Calu3 (cell line): ENCODE results near the gene AGO3. TPM values are rescaled to one million over a fixed set of nuclear protein-coding genes. Genes with fewer than 3 reads are reported as not detected.

Experiments
- BruUV-seq: library from RNA; stranded (reverse); fragments of 400-500 nt; replicated peaks from 2 replicates; lab custom pipeline; 2021; lab: Mats Ljungman, UMichigan
- CTCF ChIA-PET: fragments of 300-600 bp; sonication (Branson Sonifier 250); formaldehyde crosslinking; loops from one replicate; lab custom pipeline; 2022; ENCODE audit warnings: antibody characterized with exemption; lab: Charles Lee
- DNase-seq: peaks from one replicate; pipeline ENCODE4 v3.0.0; 2022
- H3K27ac Mint-ChIP-seq: one replicate; pipeline ENCODE4 v1.8.0; 2022; ENCODE audit warnings: mixed read lengths; ENCODE audit not compliant: unreplicated experiment
- H3K27me3 Mint-ChIP-seq: one replicate; pipeline ENCODE4 v1.8.0; 2022; ENCODE audit warnings: mixed read lengths; ENCODE audit not compliant: unreplicated experiment
- H3K36me3 Mint-ChIP-seq: one replicate; pipeline ENCODE4 v1.8.0; 2022; ENCODE audit warnings: mild to moderate bottlenecking, moderate library complexity, mixed read lengths; ENCODE audit not compliant: insufficient read depth, unreplicated experiment
- H3K4me1 Mint-ChIP-seq: one replicate; pipeline ENCODE4 v1.8.0; 2022; ENCODE audit warnings: mild to moderate bottlenecking, low read depth, mixed read lengths; ENCODE audit not compliant: unreplicated experiment
- H3K4me3 Mint-ChIP-seq: one replicate; pipeline ENCODE4 v1.8.0; 2022; ENCODE audit warnings: mild to moderate bottlenecking, low read depth, moderate library complexity, mixed read lengths; ENCODE audit not compliant: unreplicated experiment
- H3K9me3 Mint-ChIP-seq: one replicate; pipeline ENCODE4 v1.8.0; 2022; ENCODE audit warnings: low read depth, mixed read lengths; ENCODE audit not compliant: unreplicated experiment
- CTCF ChIP-seq: fragments of 200-600 bp; IDR thresholded peaks from one replicate; pipeline ENCODE4 v1.8.0; 2022; ENCODE audit warnings: antibody characterized with exemption; ENCODE audit not compliant: unreplicated experiment
- intact Hi-C: fragments of 100-400 bp; cut with micrococcal nuclease; formaldehyde crosslinking; loops from one replicate; pipeline ENCODE4 v1.10.0; 2022; ENCODE audit not compliant: unreplicated experiment
- total RNA-seq: library from RNA; stranded (reverse); gene quantifications from 2 replicates; pipeline ENCODE4 v1.2.3, GENCODE V29; 2022

AGO3 gene
- total RNA-seq, 1 experiment from 2014 or later = 28.5 TPM

DNA sequence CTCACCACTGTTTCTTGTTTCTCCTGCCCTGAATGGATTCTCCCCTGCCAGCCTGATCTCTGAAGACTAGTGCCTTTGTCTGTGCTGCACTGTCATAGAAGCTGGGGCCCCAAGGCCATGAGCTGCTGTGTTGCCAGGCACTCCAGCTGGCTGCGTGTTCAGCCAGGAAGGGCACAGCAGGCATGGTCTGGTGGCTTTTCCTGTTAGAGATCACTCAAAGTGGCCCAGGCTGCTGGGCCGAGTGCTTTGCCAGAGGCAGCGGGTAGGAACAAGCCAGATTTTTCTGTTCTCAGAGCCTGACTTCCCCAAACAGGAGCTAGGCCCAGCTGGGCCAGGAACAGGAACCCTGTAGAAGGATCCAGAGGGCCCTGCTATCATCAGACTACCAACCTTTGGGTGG lies 163.0 kb downstream of the AGO3 start:
- Mint-ChIP-seq H3K27me3 (no peaks in the 10 kb centered on the region), H3K27ac (no peak overlapping the region), H3K9me3 (no peaks in the 10 kb centered on the region), H3K36me3 (peaks cover 28% of the 10 kb centered on the region), H3K4me1 (peaks cover 9% of the 10 kb centered on the region), H3K4me3 (no peak overlapping the region)
- BruUV-seq = no TSS peak
- CTCF ChIA-PET = no interaction called here
- TF ChIP-seq CTCF = no peak
- no peak for DNase-seq
- intact Hi-C loops = no loop called here

- Mint-ChIP-seq H3K36me3 (peaks cover 21% of the 10 kb centered on the region), H3K9me3 (no peaks in the 10 kb centered on the region), H3K27me3 (no peaks in the 10 kb centered on the region), H3K4me3 (no peak overlapping the region), H3K4me1 (peaks cover 5% of the 10 kb centered on the region), H3K27ac (no peak overlapping the region)
- DNase-seq = no peak
- CTCF ChIA-PET = no interaction called here
- BruUV-seq = no TSS peak
- intact Hi-C loops = no loop called here
- no peak for TF ChIP-seq CTCF
These were observed 163.7 kb downstream of the AGO3 start for GRCh38 chr1:36094621-36095061.

DNA sequence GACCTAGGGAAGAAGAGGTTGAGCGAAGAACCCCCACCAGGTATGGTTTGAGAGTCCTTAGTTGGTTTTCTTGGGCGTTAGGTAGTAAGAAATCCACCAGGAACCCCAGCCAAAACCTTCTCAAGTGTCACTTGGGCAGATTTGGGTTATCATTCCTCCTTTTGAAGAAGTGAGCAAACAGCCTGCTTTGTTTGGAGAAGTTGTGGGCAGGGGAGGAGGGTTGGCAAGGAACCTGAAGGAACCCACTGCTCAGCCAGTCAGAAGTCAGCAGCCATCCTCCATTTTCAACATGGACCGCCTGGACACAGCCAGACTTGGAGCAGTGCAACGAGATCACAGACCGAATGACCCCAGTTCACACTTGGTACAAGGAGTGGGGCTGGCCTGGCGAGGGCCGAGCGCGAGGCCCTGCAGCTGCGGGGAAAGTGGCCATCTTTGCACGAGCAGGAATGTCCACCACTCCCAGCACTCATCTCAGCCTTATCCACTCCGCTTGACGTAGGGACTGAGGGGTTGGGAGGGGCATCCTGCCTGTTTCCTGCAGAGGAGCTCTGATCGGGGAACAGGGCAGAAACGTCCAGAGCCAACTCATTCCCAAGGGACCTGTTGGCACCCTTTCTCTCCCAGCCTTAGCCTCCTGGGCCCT lies 165.0 kb downstream of the AGO3 start:
- intact Hi-C loops = no loop called here
- no TSS peak for BruUV-seq

More for the DNA sequence above, 165.0 kb downstream of the AGO3 start:
- no peaks in the 10 kb centered on the region for H3K9me3 Mint-ChIP-seq
- CTCF ChIA-PET = interaction anchor here (1.2 to 1.4 kb wide), 2 partner anchors 39 to 92 kb away, joined by 3 to 5 read pairs; no protein-coding TSS in a partner anchor
- no peak for TF ChIP-seq CTCF
- DNase-seq = no peak
- H3K36me3 Mint-ChIP-seq = peaks cover 24% of the 10 kb centered on the region
- no peak overlapping the region for H3K4me3 Mint-ChIP-seq
- peaks cover 10% of the 10 kb centered on the region for H3K4me1 Mint-ChIP-seq
- no peak overlapping the region for H3K27ac Mint-ChIP-seq
- no peaks in the 10 kb centered on the region for H3K27me3 Mint-ChIP-seq
